ENCODE data around the gene SERPINI2.
"Not testable (repeated sequence)": the region's sequence is repeated elsewhere in the genome, so short reads cannot be mapped to it uniquely, and the experiment has no call there.

Gene SERPINI2

GRCh38 chr3:167445491-167445890 is 28.4 kb downstream of the SERPINI2 start:
- DNase-seq: no peak

GRCh38 chr3:167441256-167441655 is 32.6 kb downstream of the SERPINI2 start:
- DNase-seq: no peak

- DNase-seq: no peak
These were observed 36.3 kb downstream of the SERPINI2 start for GRCh38 chr3:167437428-167438139.

- DNase-seq: not testable (repeated sequence)
These were observed 46.9 kb downstream of the SERPINI2 start for GRCh38 chr3:167426962-167427361.

GRCh38 chr3:167422396-167422795 is 51.4 kb downstream of the SERPINI2 start:
- DNase-seq: not testable (repeated sequence)

GRCh38 chr3:167409611-167410010 is 64.2 kb downstream of the SERPINI2 start:
- no peak for DNase-seq

- DNase-seq: peak in 1 of 2 donors; percentile 4
These were observed 66.9 kb downstream of the SERPINI2 start for GRCh38 chr3:167406876-167407492.

- no peak for DNase-seq
These were observed 76.0 kb downstream of the SERPINI2 start for GRCh38 chr3:167397826-167398225.

GRCh38 chr3:167396075-167396474 is 77.8 kb downstream of the SERPINI2 start:
- no peak for DNase-seq

- no peak for DNase-seq
These were observed 79.8 kb downstream of the SERPINI2 start for GRCh38 chr3:167394003-167394402.
